GM21717 (cell line): Measurements from ENCODE around the gene VPS4A.

Experiments used
- ATAC-seq: cut with Tn5 transposase; IDR thresholded peaks from one replicate; pipeline ENCODE4 v1.9.1; 2021; ENCODE audit warnings: mild to moderate bottlenecking, moderate library complexity; ENCODE audit not compliant: unreplicated experiment

VPS4A gene

GRCh38 chr16:69306031-69306430 is 5.1 kb upstream of the VPS4A start:
- no peak for ATAC-seq

GRCh38 chr16:69307091-69307490 is 4.1 kb upstream of the VPS4A start:
- ATAC-seq = no peak

GRCh38 chr16:69307856-69308255 is 3.3 kb upstream of the VPS4A start:
- no peak for ATAC-seq

- no peak for ATAC-seq
Observed at GRCh38 chr16:69309316-69309715, 1.8 kb upstream of the VPS4A start.

- ATAC-seq = peak; percentile 43
Observed at GRCh38 chr16:69311533-69312387, 610 bp downstream of the VPS4A start.

- no peak for ATAC-seq
Observed at GRCh38 chr16:69313469-69313868, 2.3 kb downstream of the VPS4A start.

GRCh38 chr16:69314534-69314933 is 3.4 kb downstream of the VPS4A start:
- ATAC-seq = no peak

GRCh38 chr16:69315486-69316311 is 4.5 kb downstream of the VPS4A start:
- no peak for ATAC-seq

GRCh38 chr16:69316595-69317034 is 5.5 kb downstream of the VPS4A start:
- ATAC-seq = no peak

- ATAC-seq = no peak
Observed at GRCh38 chr16:69318177-69318910, 7.2 kb downstream of the VPS4A start.

GRCh38 chr16:69318911-69319289 is 7.8 kb downstream of the VPS4A start:
- ATAC-seq = no peak

GRCh38 chr16:69319381-69319780 is 8.2 kb downstream of the VPS4A start:
- ATAC-seq = no peak

GRCh38 chr16:69319826-69320739 is 8.9 kb downstream of the VPS4A start:
- ATAC-seq = no peak

- ATAC-seq = no peak
Observed at GRCh38 chr16:69320740-69321073, 9.6 kb downstream of the VPS4A start.

GRCh38 chr16:69321080-69321479 is 9.9 kb downstream of the VPS4A start:
- ATAC-seq = no peak

- ATAC-seq = no peak
Observed at GRCh38 chr16:69322343-69322742, 11.2 kb downstream of the VPS4A start.

- no peak for ATAC-seq
Observed at GRCh38 chr16:69323415-69323814, 12.3 kb downstream of the VPS4A start.

GRCh38 chr16:69324013-69324531 is 12.9 kb downstream of the VPS4A start:
- ATAC-seq = no peak

GRCh38 chr16:69324585-69325253 is 13.6 kb downstream of the VPS4A start:
- ATAC-seq = no peak

- ATAC-seq = no peak
Observed at GRCh38 chr16:69325784-69326171, 14.6 kb downstream of the VPS4A start.
